Measurements from ENCODE around the gene PRR5L. TPM values are rescaled to one million over a fixed set of nuclear protein-coding genes. Genes with fewer than 3 reads are reported as not detected.

Gene PRR5L
- total and polyA plus RNA-seq, 8 donors = 10.6 to 27.0 (median 17.4) TPM

GRCh38 chr11:36364551-36365325 lies 68.7 kb downstream of the PRR5L start:
- DNase-seq (no peak), ATAC-seq (no peak)
- H3K9me3 ChIP-seq = no peaks in the 10 kb centered on the region
- no peak overlapping the region for H3K4me3 ChIP-seq
- no peaks in the 10 kb centered on the region for H3K36me3 ChIP-seq
- peaks cover 0 to 41% of the 10 kb centered on the region in 2 donors for H3K4me1 ChIP-seq
- no peak overlapping the region for H3K27ac ChIP-seq
- intact Hi-C loops (cut with DNase I) = no loop called here
- TF ChIP-seq CTCF (IDR thresholded peaks at IDR 0.05) = no peak
- peaks cover 0 to 4% of the 10 kb centered on the region in 2 donors for H3K27me3 ChIP-seq

GRCh38 chr11:36365907-36366306 lies 69.8 kb downstream of the PRR5L start:
- intact Hi-C loops (cut with DNase I) = no loop called here
- TF ChIP-seq CTCF (IDR thresholded peaks at IDR 0.05) = no peak
- Histone ChIP-seq H3K4me1 (peaks cover 0 to 41% of the 10 kb centered on the region in 2 donors), H3K27ac (no peak overlapping the region), H3K27me3 (peaks cover 0 to 4% of the 10 kb centered on the region in 2 donors), H3K4me3 (no peak overlapping the region), H3K36me3 (no peaks in the 10 kb centered on the region), H3K9me3 (no peaks in the 10 kb centered on the region)
- no peak for DNase-seq
- no peak for ATAC-seq

GRCh38 chr11:36367806-36368680 lies 72.0 kb downstream of the PRR5L start:
- Histone ChIP-seq H3K27me3 (no peaks in the 10 kb centered on the region), H3K36me3 (no peaks in the 10 kb centered on the region), H3K9me3 (no peaks in the 10 kb centered on the region), H3K4me1 (peaks cover 2 to 22% of the 10 kb centered on the region in 2 donors), H3K27ac (no peak overlapping the region), H3K4me3 (no peak overlapping the region)
- intact Hi-C loops (cut with DNase I) = no loop called here
- DNase-seq = no peak
- TF ChIP-seq CTCF (IDR thresholded peaks at IDR 0.05) = no peak
- ATAC-seq = no peak

- Histone ChIP-seq H3K27me3 (peaks cover 0 to 20% of the 10 kb centered on the region in 2 donors), H3K4me3 (no peak overlapping the region), H3K9me3 (no peaks in the 10 kb centered on the region), H3K27ac (no peak overlapping the region), H3K4me1 (peaks cover 4 to 8% of the 10 kb centered on the region in 2 donors), H3K36me3 (no peaks in the 10 kb centered on the region)
- TF ChIP-seq CTCF (IDR thresholded peaks at IDR 0.05) = no peak
- intact Hi-C loops (cut with DNase I) = no loop called here
- ATAC-seq (no peak), DNase-seq (no peak)
Measured at GRCh38 chr11:36371181-36371580, 75.1 kb downstream of the PRR5L start.

GRCh38 chr11:36371590-36371989 lies 75.5 kb downstream of the PRR5L start:
- TF ChIP-seq CTCF (IDR thresholded peaks at IDR 0.05) = no peak

More at GRCh38 chr11:36371590-36371989, 75.5 kb downstream of the PRR5L start:
- H3K9me3 ChIP-seq = no peaks in the 10 kb centered on the region
- no peak for ATAC-seq
- H3K36me3 ChIP-seq = no peaks in the 10 kb centered on the region
- no peak overlapping the region for H3K4me3 ChIP-seq
- DNase-seq = no peak
- intact Hi-C loops (cut with DNase I) = no loop called here
- H3K27me3 ChIP-seq = peaks cover 0 to 24% of the 10 kb centered on the region in 2 donors
- H3K4me1 ChIP-seq = peaks cover 4 to 7% of the 10 kb centered on the region in 2 donors
- no peak overlapping the region for H3K27ac ChIP-seq
